PFSK-1 (cell line): ENCODE measurements around the gene ADARB1.

ENCODE experiments used
- FOXP2 ChIP-seq: optimal IDR thresholded peaks from 2 replicates; pipeline ENCODE3; 2011; ENCODE audit warnings: borderline replicate concordance, control low read depth, inconsistent platforms; ENCODE audit not compliant: insufficient read depth; ENCODE audit errors: extremely low read length, extremely low read depth
- POLR2AphosphoS5 ChIP-seq: IDR thresholded peaks from 2 replicates; pipeline ENCODE4 v1.6.1; 2012; ENCODE audit warnings: low read depth, mild to moderate bottlenecking, control low read depth, low read length, moderate library complexity
- REST ChIP-seq, 2 experiments: IDR thresholded peaks; 2 replicates each; pipeline versions ENCODE4 v1.6.1 to v1.8.0; 2011 to 2012; ENCODE audit warnings: low read depth in 2 of 2, low read length in 2 of 2, control low read depth in 1 of 2, inconsistent platforms in 1 of 2, mild to moderate bottlenecking in 1 of 2, moderate library complexity in 1 of 2; ENCODE audit not compliant: insufficient read depth in 1 of 2
- SIN3A ChIP-seq: IDR thresholded peaks from 2 replicates; pipeline ENCODE4 v1.6.1; 2012; ENCODE audit warnings: mild to moderate bottlenecking, low read length, moderate library complexity, borderline replicate concordance; ENCODE audit not compliant: insufficient read depth
- TAF1 ChIP-seq: IDR thresholded peaks from 2 replicates; pipeline ENCODE4 v1.6.1; 2012; ENCODE audit warnings: low read length, control low read depth, borderline replicate concordance; ENCODE audit not compliant: insufficient read depth

- no peak for TF ChIP-seq TAF1
- no peak for TF ChIP-seq REST (IDR thresholded peaks at IDR 0.05; ENCODE audit: insufficient read depth in 1 of 2, low read depth in 2 of 2, low read length in 2 of 2)
- no peak for TF ChIP-seq POLR2AphosphoS5
- no peak for TF ChIP-seq SIN3A
- TF ChIP-seq FOXP2: no peak
These were observed 51.8 kb downstream of the ADARB1 start for GRCh38 chr21:45126204-45126626.
